ENCODE results near the gene TSPAN17.
"Not testable (repeated sequence)": the region's sequence is repeated elsewhere in the genome, so short reads cannot be mapped to it uniquely, and the experiment has no call there.

The TSPAN17 gene

GRCh38 chr5:176687247-176687646, 40.0 kb downstream of the TSPAN17 start:
- no peak for DNase-seq

DNA sequence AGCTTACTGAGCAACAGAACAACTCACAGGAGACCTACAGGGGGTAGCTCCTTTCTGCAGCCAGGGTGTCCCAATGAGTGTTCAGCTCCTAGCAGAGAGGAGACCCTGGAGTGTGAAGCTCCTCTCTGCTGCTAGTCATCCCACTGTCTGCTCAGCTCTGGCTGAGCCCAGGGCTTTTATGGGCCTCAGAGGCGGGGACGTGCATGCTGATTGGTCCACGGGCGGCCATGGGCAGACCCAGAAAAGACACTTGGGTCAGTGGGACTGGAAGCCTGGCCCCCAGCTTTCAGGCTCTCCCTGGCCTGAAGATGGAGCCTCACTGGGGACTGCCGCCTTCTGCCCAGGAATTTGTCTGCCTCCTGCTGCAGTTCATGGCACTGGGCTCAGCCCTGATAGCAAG, 40.6 kb downstream of the TSPAN17 start:
- DNase-seq, result no peak

GRCh38 chr5:176690911-176691310, 43.6 kb downstream of the TSPAN17 start:
- DNase-seq, result no peak

GRCh38 chr5:176691524-176691923, 44.2 kb downstream of the TSPAN17 start:
- no peak for DNase-seq

GRCh38 chr5:176692326-176692725, 45.0 kb downstream of the TSPAN17 start:
- no peak for DNase-seq

- DNase-seq, result no peak
These were observed 45.7 kb downstream of the TSPAN17 start for GRCh38 chr5:176692839-176693476.

DNA sequence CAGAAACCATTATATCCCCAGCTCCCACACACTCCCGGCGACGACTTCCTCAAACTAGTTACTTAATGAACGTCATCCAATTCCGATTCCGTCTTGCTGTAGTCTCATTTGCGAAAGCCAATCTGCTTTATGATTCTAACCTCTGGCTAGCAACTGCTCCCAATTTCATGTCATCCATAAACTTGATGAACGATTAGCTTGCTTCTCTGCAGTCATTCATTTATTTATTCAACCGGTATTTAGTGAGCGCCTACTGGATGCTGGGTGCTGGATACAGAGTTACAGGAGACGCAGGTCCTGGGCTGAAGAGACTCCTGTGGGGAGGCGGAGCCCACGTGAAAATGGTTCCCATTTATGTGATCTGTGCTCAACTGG, 46.2 kb downstream of the TSPAN17 start:
- no peak for DNase-seq

DNA sequence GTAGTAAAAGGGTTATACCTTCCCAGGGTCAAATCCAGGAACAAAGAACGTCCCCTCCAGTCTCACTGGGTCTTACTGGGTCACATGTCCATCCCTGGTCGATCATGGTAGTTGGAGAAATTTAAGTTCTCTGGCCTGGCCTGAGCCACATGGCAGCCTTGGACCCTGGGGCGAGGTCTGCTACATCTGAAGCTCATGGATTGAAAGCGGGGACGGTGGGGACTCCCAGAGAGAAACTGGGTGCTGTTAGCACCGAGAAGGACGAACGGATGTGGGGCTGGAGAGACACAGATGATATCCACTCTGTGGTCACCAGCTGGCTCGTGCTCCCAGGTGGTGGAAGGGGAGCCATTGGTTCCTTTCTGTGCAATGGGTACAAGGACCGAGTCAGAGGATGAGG, 46.9 kb downstream of the TSPAN17 start:
- no peak for DNase-seq

DNA sequence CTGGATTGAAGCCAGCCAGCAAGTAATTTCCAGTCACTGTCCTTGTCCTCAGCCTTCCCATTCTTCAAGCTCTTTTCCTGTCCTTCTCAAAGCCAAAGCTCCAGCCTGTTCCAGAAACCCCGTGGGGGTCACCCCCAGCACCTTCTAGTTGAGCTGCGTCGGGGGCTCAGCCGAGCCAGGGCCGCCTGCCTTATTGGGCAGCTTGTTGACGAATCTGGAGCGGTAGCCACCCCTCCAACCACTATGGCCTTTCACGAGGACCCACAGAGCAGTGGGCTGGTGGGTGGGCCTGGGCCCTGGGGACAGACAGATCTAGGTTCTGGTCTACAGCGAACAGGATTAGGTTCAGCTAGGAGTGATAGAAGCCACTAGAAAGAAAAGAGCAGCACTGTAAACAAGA, 47.3 kb downstream of the TSPAN17 start:
- DNase-seq, result no peak

- no peak for DNase-seq
These were observed 47.8 kb downstream of the TSPAN17 start for GRCh38 chr5:176695073-176695472.

- no peak for DNase-seq
These were observed 50.1 kb downstream of the TSPAN17 start for GRCh38 chr5:176697267-176697933.

GRCh38 chr5:176697934-176698538, 50.8 kb downstream of the TSPAN17 start:
- DNase-seq, result no peak

GRCh38 chr5:176699446-176699845, 52.2 kb downstream of the TSPAN17 start:
- DNase-seq, result not testable (repeated sequence)

DNA sequence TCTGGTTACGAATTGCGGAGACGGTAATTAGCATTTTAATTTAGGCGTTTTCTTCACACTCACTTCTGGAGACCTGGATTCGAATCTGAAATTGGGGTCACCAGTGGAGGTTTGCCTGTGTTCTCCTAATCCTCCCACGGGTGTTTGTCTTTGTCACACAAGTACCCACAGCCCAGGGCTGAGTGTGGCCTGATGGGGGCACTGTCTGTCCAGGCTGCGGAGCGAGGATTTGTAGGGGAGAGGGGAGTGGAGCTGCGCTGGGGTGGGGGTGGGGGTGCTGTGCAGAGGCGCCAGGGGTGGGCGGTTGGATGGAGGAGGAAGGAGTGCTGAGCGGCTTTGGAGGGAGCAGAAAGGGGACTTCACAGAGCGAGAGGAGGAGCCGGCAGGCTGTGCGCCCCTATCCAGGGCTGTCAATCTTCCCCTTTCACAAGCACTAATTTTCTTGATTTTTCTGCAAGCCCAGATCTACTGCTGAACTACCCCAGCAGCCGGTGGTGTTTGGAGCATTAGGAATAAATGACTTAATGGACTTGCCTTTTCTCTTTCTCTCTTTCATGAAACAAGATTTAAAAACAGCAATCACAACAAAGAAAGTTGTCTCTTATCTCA, 53.1 kb downstream of the TSPAN17 start:
- no peak for DNase-seq

DNA sequence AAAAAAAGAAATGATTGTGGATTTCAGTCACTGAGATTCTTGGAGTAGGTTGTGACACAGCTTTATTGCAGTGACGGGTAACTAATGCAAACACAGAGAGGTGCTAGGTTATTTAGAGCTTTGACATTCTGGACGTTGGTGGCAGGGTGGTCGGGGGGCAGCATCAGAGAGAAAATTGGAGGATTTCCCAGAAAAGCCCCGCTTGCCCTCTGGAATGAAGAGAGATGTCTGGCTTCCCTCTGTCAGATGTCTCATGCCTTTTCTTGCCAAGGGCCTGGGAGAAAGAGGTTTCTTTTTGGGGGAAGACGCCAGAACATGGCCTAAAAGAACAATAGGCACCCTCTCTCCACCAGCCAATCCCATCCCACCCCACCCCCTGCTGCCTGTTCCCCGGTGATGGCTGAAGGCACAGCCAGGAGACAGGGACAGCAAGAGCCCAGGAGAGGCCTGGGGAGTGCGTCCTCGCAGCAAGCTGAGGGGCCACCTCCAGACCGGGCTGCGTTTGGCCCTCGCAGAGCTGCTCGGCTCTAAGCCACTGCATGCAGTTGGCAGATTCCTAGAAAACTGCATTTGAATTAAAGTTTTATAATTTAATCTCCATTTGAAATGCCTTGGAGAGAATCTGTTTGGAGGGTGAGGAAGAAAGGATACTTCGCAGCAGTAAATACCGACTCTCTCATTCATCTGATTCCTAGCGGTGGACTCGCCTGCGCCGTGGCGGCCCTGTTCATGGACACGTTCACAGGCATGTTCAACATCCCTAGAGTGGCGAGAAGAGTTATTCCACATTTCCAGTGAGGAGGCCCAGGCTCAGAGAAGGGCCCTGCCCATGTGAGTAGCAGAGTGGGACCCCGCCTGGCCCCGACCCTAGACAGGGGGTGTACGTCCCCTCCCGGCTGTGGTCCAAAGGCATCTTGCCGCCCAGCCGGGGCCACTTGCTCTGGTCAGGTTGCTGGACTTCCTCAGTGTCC, 55.7 kb downstream of the TSPAN17 start:
- no peak for DNase-seq

- DNase-seq, result no peak
These were observed 56.6 kb downstream of the TSPAN17 start for GRCh38 chr5:176703857-176704256.

DNA sequence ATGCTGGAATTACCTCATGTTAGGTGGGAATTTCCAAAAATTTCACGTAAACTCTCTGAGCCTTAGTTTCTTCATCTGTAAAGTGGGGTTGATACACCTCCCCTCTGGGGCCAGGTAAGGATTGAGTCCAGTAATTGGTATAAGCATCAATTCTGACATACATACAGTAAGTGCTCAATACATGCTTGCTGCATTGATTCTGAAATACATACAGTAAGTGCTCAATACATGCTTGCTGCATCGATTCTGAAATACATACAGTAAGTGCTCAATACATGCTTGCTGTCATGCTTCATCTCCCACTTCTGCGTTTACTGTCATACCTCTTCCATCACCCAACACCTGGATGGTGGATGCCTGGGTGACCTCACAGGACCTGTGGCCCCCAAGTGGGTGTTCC, 57.1 kb downstream of the TSPAN17 start:
- no peak for DNase-seq

- no peak for DNase-seq
These were observed 57.5 kb downstream of the TSPAN17 start for GRCh38 chr5:176704817-176705216.

All from EL (cell line).